A673 (cell line): ENCODE results near the gene SCN4A. TPM values are rescaled to one million over a fixed set of nuclear protein-coding genes. Genes with fewer than 3 reads are reported as not detected.

Experiments used
- BruUV-seq: library from RNA; stranded (reverse); fragments of 400-500 nt; replicated peaks from 2 replicates; lab custom pipeline; 2021; lab: Mats Ljungman, UMichigan
- CTCF ChIA-PET: fragments of 300-600 bp; sonication (Branson Sonifier 250); formaldehyde crosslinking; loops from one replicate; lab custom pipeline; 2022; ENCODE audit warnings: antibody characterized with exemption; lab: Charles Lee
- POLR2A ChIA-PET: fragments of 300-600 bp; sonication (Branson Sonifier 250); formaldehyde crosslinking; loops from one replicate; lab custom pipeline; 2022; ENCODE audit warnings: antibody characterized with exemption; ENCODE audit not compliant: low non-redundant PET; lab: Charles Lee
- DNase-seq: peaks from one replicate; pipeline ENCODE4 v3.0.0-alpha.2; 2015; ENCODE audit warnings: low spot score
- H3K27ac ChIP-seq: fragments of 200-600 bp; sonication (generic); 2 replicates; pipeline ENCODE4 v1.5.1; 2016; ENCODE audit warnings: mixed run types, low read depth, mild to moderate bottlenecking, mixed read lengths, antibody characterized with exemption, low read length; ENCODE audit not compliant: poor library complexity, severe bottlenecking
- H3K27me3 ChIP-seq: fragments of 200-600 bp; sonication (generic); replicated peaks from 2 replicates; pipeline ENCODE4 v1.6.1; 2017; ENCODE audit warnings: mixed run types, low read depth, mild to moderate bottlenecking, mixed read lengths, antibody characterized with exemption, low read length; ENCODE audit not compliant: insufficient read depth, poor library complexity
- H3K36me3 ChIP-seq: fragments of 200-600 bp; sonication (generic); 2 replicates; pipeline ENCODE4 v1.6.1; 2016; ENCODE audit warnings: mixed run types, mild to moderate bottlenecking, mixed read lengths, antibody characterized with exemption, low read length; ENCODE audit not compliant: insufficient read depth, poor library complexity, severe bottlenecking
- H3K4me1 ChIP-seq: fragments of 200-600 bp; sonication (generic); 2 replicates; pipeline ENCODE4 v1.6.1; 2017; ENCODE audit warnings: mixed run types, mild to moderate bottlenecking, mixed read lengths, antibody characterized with exemption, low read length; ENCODE audit not compliant: insufficient read depth, poor library complexity, severe bottlenecking
- H3K4me3 ChIP-seq: fragments of 200-600 bp; sonication (generic); 2 replicates; pipeline ENCODE4 v1.5.1; 2016; ENCODE audit warnings: low read depth, mixed run types, mild to moderate bottlenecking, mixed read lengths, low read length; ENCODE audit not compliant: poor library complexity, severe bottlenecking
- H3K9me3 ChIP-seq: fragments of 200-600 bp; sonication (generic); 2 replicates; pipeline ENCODE4 v1.6.1; 2016; ENCODE audit warnings: mixed run types, low read depth, mild to moderate bottlenecking, mixed read lengths, antibody characterized with exemption, low read length; ENCODE audit not compliant: poor library complexity, severe bottlenecking
- EZH2 ChIP-seq: fragments of 200-600 bp; sonication (generic); IDR thresholded peaks from 2 replicates; pipeline ENCODE4 v1.6.1; 2017; ENCODE audit warnings: borderline replicate concordance, low read depth, mild to moderate bottlenecking, mixed read lengths, antibody characterized with exemption, low read length; ENCODE audit not compliant: poor library complexity, severe bottlenecking
- intact Hi-C: fragments of 100-400 bp; cut with micrococcal nuclease; formaldehyde crosslinking; loops from one replicate; pipeline ENCODE4 v1.10.0; 2022; ENCODE audit not compliant: unreplicated experiment
- total RNA-seq: library from RNA; stranded (reverse); gene quantifications from 2 replicates; pipeline ENCODE4 v1.2.3, GENCODE V29; 2021
- TF ChIP-seq, protein P1 (sequence below): fragments of 300-800, 200-600 bp; sonication (generic); conservative IDR thresholded peaks from 2 replicates; pipeline ENCODE4 v1.5.1; 2017; ENCODE audit warnings: low read depth, mild to moderate bottlenecking, antibody characterized with exemption, low read length, moderate library complexity, mixed read lengths

The SCN4A gene
- total RNA-seq, 1 experiment from 2014 or later = 0.56 TPM

DNA sequence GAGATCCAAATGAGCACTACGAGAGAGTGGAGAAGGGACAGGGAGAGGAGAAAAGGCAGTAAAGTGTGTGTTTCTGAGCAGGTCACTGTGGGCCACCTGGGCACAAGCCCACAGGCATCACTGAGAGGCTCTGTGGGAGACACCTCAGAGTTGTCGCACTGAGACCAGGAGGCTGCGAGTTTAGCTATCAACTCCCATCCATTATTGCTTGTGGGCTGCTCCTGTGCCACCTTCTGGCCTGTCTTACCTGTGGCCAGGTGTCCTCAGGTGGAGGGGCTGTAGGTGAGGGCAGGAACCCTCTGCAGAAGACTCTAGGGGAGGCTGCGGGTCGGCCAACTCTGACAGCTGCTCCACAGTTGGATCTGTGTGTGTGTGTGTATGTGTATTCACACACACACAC is 22.9 kb upstream of the SCN4A start:
- no TSS peak for BruUV-seq
- ChIA-PET CTCF (interaction anchor here (0.6 kb wide), 1 partner anchor 51 kb away, joined by 4 read pairs; no protein-coding TSS in a partner anchor), POLR2A (no interaction called here)
- intact Hi-C loops = no loop called here
- no peak overlapping the region for H3K27ac ChIP-seq
- no peak for DNase-seq
- H3K27me3 ChIP-seq = no peaks in the 10 kb centered on the region
- no peaks in the 10 kb centered on the region for H3K9me3 ChIP-seq
- H3K36me3 ChIP-seq = no peaks in the 10 kb centered on the region
- H3K4me1 ChIP-seq = no peaks in the 10 kb centered on the region
- TF ChIP-seq EZH2 = no peak
- TF ChIP-seq, protein P1, sequence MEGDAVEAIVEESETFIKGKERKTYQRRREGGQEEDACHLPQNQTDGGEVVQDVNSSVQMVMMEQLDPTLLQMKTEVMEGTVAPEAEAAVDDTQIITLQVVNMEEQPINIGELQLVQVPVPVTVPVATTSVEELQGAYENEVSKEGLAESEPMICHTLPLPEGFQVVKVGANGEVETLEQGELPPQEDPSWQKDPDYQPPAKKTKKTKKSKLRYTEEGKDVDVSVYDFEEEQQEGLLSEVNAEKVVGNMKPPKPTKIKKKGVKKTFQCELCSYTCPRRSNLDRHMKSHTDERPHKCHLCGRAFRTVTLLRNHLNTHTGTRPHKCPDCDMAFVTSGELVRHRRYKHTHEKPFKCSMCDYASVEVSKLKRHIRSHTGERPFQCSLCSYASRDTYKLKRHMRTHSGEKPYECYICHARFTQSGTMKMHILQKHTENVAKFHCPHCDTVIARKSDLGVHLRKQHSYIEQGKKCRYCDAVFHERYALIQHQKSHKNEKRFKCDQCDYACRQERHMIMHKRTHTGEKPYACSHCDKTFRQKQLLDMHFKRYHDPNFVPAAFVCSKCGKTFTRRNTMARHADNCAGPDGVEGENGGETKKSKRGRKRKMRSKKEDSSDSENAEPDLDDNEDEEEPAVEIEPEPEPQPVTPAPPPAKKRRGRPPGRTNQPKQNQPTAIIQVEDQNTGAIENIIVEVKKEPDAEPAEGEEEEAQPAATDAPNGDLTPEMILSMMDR = no peak
- no peak overlapping the region for H3K4me3 ChIP-seq

DNA sequence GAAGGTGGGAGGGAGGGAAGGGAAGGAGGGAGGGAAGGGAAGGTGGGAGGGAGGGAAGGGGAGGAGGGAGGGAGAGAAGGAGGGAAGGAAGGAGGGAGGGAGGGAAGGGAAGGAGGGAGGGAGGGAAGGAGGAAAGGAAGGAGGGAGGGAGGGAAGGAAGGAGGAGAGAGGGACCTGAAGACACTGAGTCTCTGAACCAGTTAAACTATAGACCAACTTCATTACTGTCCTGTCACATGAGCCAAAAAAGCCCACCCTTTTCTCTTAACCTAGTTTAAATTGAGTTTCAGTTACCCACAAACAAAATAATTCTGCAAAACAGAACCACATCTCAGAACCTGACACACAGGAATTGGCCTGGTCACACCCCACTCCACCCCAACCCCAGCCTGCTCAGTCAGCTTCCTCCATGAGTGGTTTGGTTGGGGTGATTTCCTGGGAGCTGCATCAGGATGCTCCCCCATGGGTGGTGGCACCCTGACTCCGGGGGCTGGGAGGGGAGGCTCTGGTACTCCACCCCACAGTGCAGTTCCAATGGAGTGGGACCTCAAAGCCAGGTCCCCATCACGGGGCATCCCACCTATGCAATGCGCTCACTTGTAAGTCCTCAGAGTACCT is 20.8 kb upstream of the SCN4A start:
- Histone ChIP-seq H3K36me3 (no peaks in the 10 kb centered on the region), H3K9me3 (no peaks in the 10 kb centered on the region), H3K4me1 (no peaks in the 10 kb centered on the region), H3K27ac (no peak overlapping the region), H3K4me3 (no peak overlapping the region), H3K27me3 (no peaks in the 10 kb centered on the region)
- no peak for TF ChIP-seq EZH2
- TF ChIP-seq, protein P1 = no peak
- POLR2A ChIA-PET = no interaction called here
- no peak for DNase-seq
- intact Hi-C loops = no loop called here
- BruUV-seq = no TSS peak
- CTCF ChIA-PET = no interaction called here

DNA sequence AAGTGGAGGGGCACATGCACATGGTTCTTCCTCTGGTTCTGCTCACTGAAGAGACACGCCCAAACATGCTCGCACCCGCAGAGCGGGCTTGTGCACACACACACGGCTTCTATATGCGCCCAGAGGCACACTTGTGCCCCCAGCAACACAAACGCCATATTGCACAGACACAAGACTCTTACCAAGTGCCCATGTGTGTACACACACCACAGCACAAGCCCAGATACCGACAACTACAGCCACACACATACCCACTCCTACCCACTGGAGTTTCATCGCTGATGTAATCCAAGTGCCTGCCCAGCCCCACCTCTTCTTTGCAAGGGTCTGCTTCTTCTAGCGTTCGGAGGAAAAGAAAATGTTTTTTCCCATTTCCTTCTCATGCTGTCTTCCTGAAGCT is 18.9 kb upstream of the SCN4A start:
- no peak for TF ChIP-seq EZH2
- TF ChIP-seq, protein P1 = no peak
- H3K4me1 ChIP-seq = no peaks in the 10 kb centered on the region
- H3K4me3 ChIP-seq = no peak overlapping the region
- DNase-seq = no peak
- CTCF ChIA-PET = no interaction called here
- H3K36me3 ChIP-seq = no peaks in the 10 kb centered on the region
- intact Hi-C loops = no loop called here
- no peaks in the 10 kb centered on the region for H3K9me3 ChIP-seq
- H3K27ac ChIP-seq = no peak overlapping the region
- no peaks in the 10 kb centered on the region for H3K27me3 ChIP-seq
- POLR2A ChIA-PET = no interaction called here
- BruUV-seq = no TSS peak
